BJ (cell line): ENCODE results near the gene RAPGEF1. TPM values are rescaled to one million over a fixed set of nuclear protein-coding genes. Genes with fewer than 3 reads are reported as not detected.

Source experiments
- CTCF ChIA-PET: fragments of 350-600 bp; formaldehyde crosslinking; extraction: SDS; loops from one replicate; lab custom pipeline; 2021; ENCODE audit warnings: antibody characterized with exemption, inconsistent platforms; lab: Yijun Ruan, JAX
- POLR2A ChIA-PET: fragments of 300-600 bp; sonication (Branson Sonifier 250); formaldehyde crosslinking; extraction: SDS; loops from one replicate; lab custom pipeline; 2021; ENCODE audit warnings: antibody characterized with exemption; lab: Charles Lee
- DNase-seq: peaks from one replicate; pipeline ENCODE4 v3.0.0-alpha.2; 2011; ENCODE audit warnings: low read depth
- H3K27me3 ChIP-seq: 2 replicates; pipeline ENCODE4 v1.6.0; 2011; ENCODE audit warnings: low read length; ENCODE audit not compliant: control insufficient read depth, insufficient read depth
- H3K36me3 ChIP-seq: 2 replicates; pipeline ENCODE4 v1.5.1; 2011; ENCODE audit warnings: low read length; ENCODE audit not compliant: control insufficient read depth, insufficient read depth
- H3K4me3 ChIP-seq: 2 replicates; pipeline ENCODE4 v1.5.1; 2011; ENCODE audit warnings: low read depth, mild to moderate bottlenecking, control low read depth, low read length
- polyA plus RNA-seq: library from polyadenylated mRNA; depleted of rRNA; stranded (reverse); fragments of >200 nt; gene quantifications from 2 replicates; pipeline ENCODE4 v1.2.3, GENCODE V29; 2011
- TF ChIP-seq, protein P1 (sequence below): IDR thresholded peaks from 2 replicates; pipeline ENCODE4 v1.5.1; 2011; ENCODE audit warnings: low read depth, mild to moderate bottlenecking, control low read depth, inconsistent platforms, low read length, moderate library complexity; ENCODE audit not compliant: insufficient read depth

Gene RAPGEF1
- polyA plus RNA-seq, 1 experiment = 31.6 TPM

DNA sequence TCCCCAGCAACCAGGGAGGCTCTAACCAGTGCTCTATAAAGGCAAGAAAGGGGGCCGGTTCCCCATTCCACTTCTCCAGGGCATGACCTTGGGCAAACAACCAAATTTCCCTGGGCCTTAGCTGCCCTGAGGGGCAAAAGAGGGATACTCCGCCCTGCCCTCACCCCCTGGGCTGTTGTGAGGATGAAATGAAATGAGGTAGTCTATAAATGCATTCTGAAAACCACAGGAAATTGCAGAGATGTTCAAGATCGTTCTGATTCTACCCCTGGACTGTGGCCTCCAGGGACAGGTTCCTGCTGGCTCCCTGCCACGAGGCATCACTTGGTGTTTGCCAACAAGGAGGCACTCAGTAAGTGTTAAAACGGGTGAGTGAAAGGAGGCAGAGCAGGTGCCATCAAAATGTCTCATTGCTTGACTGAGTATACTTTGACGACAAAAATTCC is 5.7 kb downstream of the RAPGEF1 start:
- ChIA-PET CTCF (interaction anchor here (1.1 to 2.2 kb wide), 4 partner anchors 17 to 143 kb away, joined by 3 to 13 read pairs (median 3); no protein-coding TSS in a partner anchor), POLR2A (no interaction called here)
- H3K4me3 ChIP-seq = no peak overlapping the region
- H3K27me3 ChIP-seq = no peaks in the 10 kb centered on the region
- no peaks in the 10 kb centered on the region for H3K36me3 ChIP-seq
- no peak for DNase-seq
- TF ChIP-seq, protein P1, sequence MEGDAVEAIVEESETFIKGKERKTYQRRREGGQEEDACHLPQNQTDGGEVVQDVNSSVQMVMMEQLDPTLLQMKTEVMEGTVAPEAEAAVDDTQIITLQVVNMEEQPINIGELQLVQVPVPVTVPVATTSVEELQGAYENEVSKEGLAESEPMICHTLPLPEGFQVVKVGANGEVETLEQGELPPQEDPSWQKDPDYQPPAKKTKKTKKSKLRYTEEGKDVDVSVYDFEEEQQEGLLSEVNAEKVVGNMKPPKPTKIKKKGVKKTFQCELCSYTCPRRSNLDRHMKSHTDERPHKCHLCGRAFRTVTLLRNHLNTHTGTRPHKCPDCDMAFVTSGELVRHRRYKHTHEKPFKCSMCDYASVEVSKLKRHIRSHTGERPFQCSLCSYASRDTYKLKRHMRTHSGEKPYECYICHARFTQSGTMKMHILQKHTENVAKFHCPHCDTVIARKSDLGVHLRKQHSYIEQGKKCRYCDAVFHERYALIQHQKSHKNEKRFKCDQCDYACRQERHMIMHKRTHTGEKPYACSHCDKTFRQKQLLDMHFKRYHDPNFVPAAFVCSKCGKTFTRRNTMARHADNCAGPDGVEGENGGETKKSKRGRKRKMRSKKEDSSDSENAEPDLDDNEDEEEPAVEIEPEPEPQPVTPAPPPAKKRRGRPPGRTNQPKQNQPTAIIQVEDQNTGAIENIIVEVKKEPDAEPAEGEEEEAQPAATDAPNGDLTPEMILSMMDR = no peak

GRCh38 chr9:131733541-131734061 is 6.3 kb downstream of the RAPGEF1 start:
- Histone ChIP-seq H3K4me3 (no peak overlapping the region), H3K27me3 (no peaks in the 10 kb centered on the region), H3K36me3 (no peaks in the 10 kb centered on the region)
- TF ChIP-seq, protein P1 = no peak
- POLR2A ChIA-PET = interaction anchor here (0.5 kb wide), 1 partner anchor 14 kb away, joined by 3 read pairs; no protein-coding TSS in a partner anchor
- CTCF ChIA-PET = interaction anchor here (1.1 to 2.2 kb wide), 4 partner anchors 16 to 142 kb away, joined by 3 to 13 read pairs (median 3); no protein-coding TSS in a partner anchor
- peak; percentile 68 for DNase-seq

DNA sequence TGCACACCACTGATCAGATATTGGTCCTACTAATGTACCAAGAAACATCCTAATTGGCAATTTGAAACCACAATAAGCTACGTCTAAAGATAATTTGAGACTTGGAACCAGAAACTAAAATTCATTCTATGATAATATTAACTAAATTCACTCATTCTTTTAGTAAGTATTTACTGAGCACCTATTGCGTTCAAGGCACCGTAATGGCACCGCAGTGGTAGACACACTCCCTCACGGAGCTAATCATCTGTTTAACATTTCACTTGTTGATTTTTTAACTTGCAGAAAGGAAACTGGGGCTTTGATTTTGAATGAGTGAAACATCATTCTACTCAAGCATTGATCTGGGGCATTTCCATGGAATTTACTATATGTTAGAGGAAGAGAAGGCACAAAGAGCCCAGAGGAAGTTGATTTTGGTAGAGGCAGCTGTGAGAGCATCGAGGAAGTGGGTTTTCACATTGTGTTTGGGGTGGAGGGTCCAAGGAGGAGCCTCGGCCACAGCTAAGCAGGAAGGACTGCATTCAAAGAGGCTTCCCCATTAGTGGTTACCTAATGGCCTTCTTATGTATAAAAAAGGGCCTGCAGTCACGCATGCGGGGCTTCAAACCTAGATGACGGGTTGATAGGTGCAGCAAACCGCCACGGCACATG is 7.1 kb downstream of the RAPGEF1 start:
- Histone ChIP-seq H3K36me3 (no peaks in the 10 kb centered on the region), H3K4me3 (no peak overlapping the region), H3K27me3 (no peaks in the 10 kb centered on the region)
- TF ChIP-seq, protein P1 = no peak
- POLR2A ChIA-PET = interaction anchor here (0.6 kb wide), 1 partner anchor 180 kb away, joined by 4 read pairs; no protein-coding TSS in a partner anchor
- CTCF ChIA-PET = interaction anchor here (1.0 to 2.2 kb wide), 4 partner anchors 7 to 141 kb away, joined by 3 to 13 read pairs (median 6); partner anchors contain the start of gene RAPGEF1
- no peak for DNase-seq

GRCh38 chr9:131732061-131732526 is 7.8 kb downstream of the RAPGEF1 start:
- POLR2A ChIA-PET = interaction anchor here (0.6 kb wide), 1 partner anchor 179 kb away, joined by 4 read pairs; no protein-coding TSS in a partner anchor
- TF ChIP-seq, protein P1 = no peak
- peak; percentile 36 for DNase-seq
- H3K36me3 ChIP-seq = no peaks in the 10 kb centered on the region
- no peak overlapping the region for H3K4me3 ChIP-seq
- H3K27me3 ChIP-seq = no peaks in the 10 kb centered on the region
- CTCF ChIA-PET = interaction anchor here (1.0 to 2.0 kb wide), 6 partner anchors 8 to 140 kb away, joined by 3 to 7 read pairs (median 4); partner anchors contain the start of gene RAPGEF1

DNA sequence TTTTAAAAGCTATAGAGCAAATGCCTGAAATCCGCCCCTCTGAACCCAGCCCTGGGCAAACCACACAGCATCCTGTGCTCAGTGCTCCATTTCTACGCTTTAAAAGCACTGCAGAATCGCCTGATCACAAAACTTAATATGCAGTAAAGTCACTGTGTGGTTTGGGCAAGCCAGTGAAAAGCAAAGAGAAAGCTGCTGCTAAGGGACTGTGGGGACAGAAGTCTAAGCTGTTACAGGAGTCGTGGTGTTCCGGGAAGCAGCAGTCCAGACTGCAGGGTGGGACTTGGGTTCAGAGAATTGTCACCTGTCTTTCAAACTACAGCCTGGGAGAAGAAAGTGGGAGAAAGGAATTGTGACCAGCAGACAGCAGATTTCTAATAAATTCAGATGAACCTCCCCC is 8.2 kb downstream of the RAPGEF1 start:
- Histone ChIP-seq H3K4me3 (no peak overlapping the region), H3K36me3 (no peaks in the 10 kb centered on the region), H3K27me3 (no peaks in the 10 kb centered on the region)
- CTCF ChIA-PET = interaction anchor here (0.9 to 2.0 kb wide), 6 partner anchors 9 to 140 kb away, joined by 3 to 7 read pairs (median 4); partner anchors contain the start of gene RAPGEF1
- no peak for DNase-seq
- TF ChIP-seq, protein P1 = no peak
- POLR2A ChIA-PET = no interaction called here
